GM23338 (cell line): ENCODE data around the gene MUC5B. TPM values are rescaled to one million over a fixed set of nuclear protein-coding genes. Genes with fewer than 3 reads are reported as not detected.

Source experiments
- ATAC-seq: fragments of 200-7000 bp; cut with Tn5 transposase; 3 replicates; pipeline ENCODE4 v1.9.1; 2020
- DNase-seq: peaks from one replicate; pipeline ENCODE4 v3.0.0-alpha.2; 2015; ENCODE audit warnings: low spot score
- H2AFZ ChIP-seq: fragments of 200-600 bp; sonication (generic); 2 replicates; pipeline ENCODE4 v1.8.0; 2016; ENCODE audit warnings: antibody characterized with exemption, mild to moderate bottlenecking, moderate library complexity
- H3F3A ChIP-seq: fragments of 200-600 bp; sonication (generic); replicated peaks from 2 replicates; pipeline ENCODE4 v1.8.0; 2017; ENCODE audit warnings: antibody characterized with exemption, mixed run types, low read depth
- H3K27ac ChIP-seq: fragments of 200-600 bp; sonication (generic); 2 replicates; pipeline ENCODE4 v1.6.1; 2016; ENCODE audit warnings: low read depth
- H3K27me3 ChIP-seq: fragments of 200-600 bp; sonication (generic); 2 replicates; pipeline ENCODE4 v1.8.0; 2016; ENCODE audit warnings: mild to moderate bottlenecking, mixed run types, moderate library complexity; ENCODE audit not compliant: insufficient read depth
- H3K36me3 ChIP-seq: fragments of 200-600 bp; sonication (generic); 2 replicates; pipeline ENCODE4 v1.8.0; 2016; ENCODE audit warnings: mild to moderate bottlenecking; ENCODE audit not compliant: insufficient read depth
- H3K4me1 ChIP-seq: fragments of 200-600 bp; sonication (generic); 2 replicates; pipeline ENCODE4 v1.8.0; 2016; ENCODE audit warnings: mild to moderate bottlenecking, moderate library complexity; ENCODE audit not compliant: insufficient read depth
- H3K4me2 ChIP-seq: fragments of 200-600 bp; sonication (generic); 2 replicates; pipeline ENCODE4 v1.7.1; 2017; ENCODE audit warnings: mixed run types
- H3K4me3 ChIP-seq: fragments of 200-600 bp; sonication (generic); 2 replicates; pipeline ENCODE4 v1.6.1; 2016; ENCODE audit warnings: mixed run types
- H3K79me2 ChIP-seq: fragments of 200-600 bp; sonication (generic); replicated peaks from 2 replicates; pipeline ENCODE4 v1.8.0; 2017; ENCODE audit warnings: mild to moderate bottlenecking; ENCODE audit not compliant: insufficient read depth
- H3K9me2 ChIP-seq: fragments of 200-600 bp; sonication (generic); 2 replicates; pipeline ENCODE4 v1.8.0; 2017; ENCODE audit not compliant: insufficient read depth
- H4K20me1 ChIP-seq: fragments of 200-600 bp; sonication (generic); replicated peaks from 2 replicates; pipeline ENCODE4 v1.8.0; 2017; ENCODE audit warnings: mild to moderate bottlenecking; ENCODE audit not compliant: insufficient read depth
- H3K27ac Mint-ChIP-seq: 2 replicates; pipeline ENCODE4 v1.8.0; 2020; ENCODE audit warnings: inconsistent platforms, mild to moderate bottlenecking, moderate library complexity, mixed read lengths
- H3K27me3 Mint-ChIP-seq: 3 replicates; pipeline ENCODE4 v1.8.0; 2022; ENCODE audit warnings: low read depth, mild to moderate bottlenecking, moderate library complexity, mixed read lengths, inconsistent platforms; ENCODE audit not compliant: insufficient read depth, poor library complexity
- H3K36me3 Mint-ChIP-seq: 3 replicates; pipeline ENCODE4 v1.8.0; 2021; ENCODE audit warnings: low read depth, mild to moderate bottlenecking, inconsistent platforms, moderate library complexity, mixed read lengths
- H3K4me1 Mint-ChIP-seq: 3 replicates; pipeline ENCODE4 v1.8.0; 2020; ENCODE audit warnings: mild to moderate bottlenecking, inconsistent platforms, mixed read lengths
- H3K4me3 Mint-ChIP-seq: 3 replicates; pipeline ENCODE4 v1.8.0; 2021; ENCODE audit warnings: moderate library complexity, mild to moderate bottlenecking, inconsistent platforms, mixed read lengths
- H3K9me3 Mint-ChIP-seq: 3 replicates; pipeline ENCODE4 v1.8.0; 2020; ENCODE audit warnings: moderate library complexity, mild to moderate bottlenecking, inconsistent platforms, mixed read lengths
- CREB1 ChIP-seq: fragments of 250-450 bp; sonication (Bioruptor Pico); IDR thresholded peaks from 2 replicates; pipeline ENCODE4 v1.5.0; 2020; ENCODE audit warnings: low read depth, mild to moderate bottlenecking, moderate library complexity
- EZH2 ChIP-seq: fragments of 200-600 bp; sonication (generic); IDR thresholded peaks from one replicate; pipeline ENCODE4 v1.8.0; 2017; ENCODE audit warnings: antibody characterized with exemption, mild to moderate bottlenecking, low read depth; ENCODE audit not compliant: unreplicated experiment
- EZH2phosphoT487 ChIP-seq: fragments of 200-600 bp; sonication (generic); IDR thresholded peaks from one replicate; pipeline ENCODE4 v1.8.1; 2018; ENCODE audit warnings: antibody characterized with exemption; ENCODE audit not compliant: unreplicated experiment
- JUNB ChIP-seq: IDR thresholded peaks from one replicate; pipeline ENCODE4 v1.6.1; 2016; ENCODE audit warnings: antibody characterized with exemption; ENCODE audit not compliant: unreplicated experiment
- POLR2AphosphoS5 ChIP-seq: IDR thresholded peaks from 2 replicates; pipeline ENCODE4 v1.6.1; 2016; ENCODE audit warnings: antibody characterized with exemption, low read depth
- STAT1 ChIP-seq: IDR thresholded peaks from one replicate; pipeline ENCODE4 v1.6.1; 2016; ENCODE audit warnings: antibody characterized with exemption; ENCODE audit not compliant: unreplicated experiment
- ZNF114 ChIP-seq: fragments of 250-450 bp; sonication (Bioruptor Pico); IDR thresholded peaks from 2 replicates; pipeline ENCODE4 v1.5.0; 2020; ENCODE audit warnings: mild to moderate bottlenecking, moderate library complexity
- ZNF331 ChIP-seq: fragments of 250-450 bp; sonication (Bioruptor Pico); IDR thresholded peaks from 2 replicates; pipeline ENCODE4 v1.5.0; 2020; ENCODE audit warnings: low read depth, mild to moderate bottlenecking, moderate library complexity
- polyA plus RNA-seq: library from polyadenylated mRNA; unstranded; fragments of >200 nt; fragmentation: Nextera tagmentation; extraction: Ambion mirVana; gene quantifications from 2 replicates; pipeline ENCODE4 v1.2.1, GENCODE V29; 2016
- total RNA-seq: library from RNA; depleted of rRNA; stranded (reverse); fragments of >200 nt; shearing (Covaris generic); gene quantifications from 2 replicates; pipeline ENCODE4 v1.2.3, GENCODE V29; 2014
- TF ChIP-seq, protein P1 (sequence below): fragments of 250-450 bp; sonication (Bioruptor Pico); IDR thresholded peaks from 2 replicates; pipeline ENCODE4 v1.5.0; 2020; ENCODE audit warnings: mild to moderate bottlenecking, moderate library complexity
- TF ChIP-seq, protein P2 (sequence below), 2 experiments: fragments of 200-600 bp in 1 of 2; sonication (generic) in 1 of 2; conservative IDR thresholded peaks; 2 replicates each; pipeline versions ENCODE4 v1.5.1 to v1.6.1; 2016 to 2017; ENCODE audit warnings: antibody characterized with exemption in 2 of 2, low read depth in 2 of 2, mild to moderate bottlenecking in 2 of 2, moderate library complexity in 1 of 2
- TF ChIP-seq, protein P3 (sequence below): IDR thresholded peaks from 2 replicates; pipeline ENCODE4 v1.6.1; 2016; ENCODE audit warnings: antibody characterized with exemption
- TF ChIP-seq, protein P4 (sequence below): IDR thresholded peaks from one replicate; pipeline ENCODE4 v1.6.1; 2018; ENCODE audit warnings: antibody characterized with exemption; ENCODE audit not compliant: unreplicated experiment

Gene MUC5B
- total and polyA plus RNA-seq, 2 experiments from 2014 or later: 0.18 to 0.90 TPM

DNA sequence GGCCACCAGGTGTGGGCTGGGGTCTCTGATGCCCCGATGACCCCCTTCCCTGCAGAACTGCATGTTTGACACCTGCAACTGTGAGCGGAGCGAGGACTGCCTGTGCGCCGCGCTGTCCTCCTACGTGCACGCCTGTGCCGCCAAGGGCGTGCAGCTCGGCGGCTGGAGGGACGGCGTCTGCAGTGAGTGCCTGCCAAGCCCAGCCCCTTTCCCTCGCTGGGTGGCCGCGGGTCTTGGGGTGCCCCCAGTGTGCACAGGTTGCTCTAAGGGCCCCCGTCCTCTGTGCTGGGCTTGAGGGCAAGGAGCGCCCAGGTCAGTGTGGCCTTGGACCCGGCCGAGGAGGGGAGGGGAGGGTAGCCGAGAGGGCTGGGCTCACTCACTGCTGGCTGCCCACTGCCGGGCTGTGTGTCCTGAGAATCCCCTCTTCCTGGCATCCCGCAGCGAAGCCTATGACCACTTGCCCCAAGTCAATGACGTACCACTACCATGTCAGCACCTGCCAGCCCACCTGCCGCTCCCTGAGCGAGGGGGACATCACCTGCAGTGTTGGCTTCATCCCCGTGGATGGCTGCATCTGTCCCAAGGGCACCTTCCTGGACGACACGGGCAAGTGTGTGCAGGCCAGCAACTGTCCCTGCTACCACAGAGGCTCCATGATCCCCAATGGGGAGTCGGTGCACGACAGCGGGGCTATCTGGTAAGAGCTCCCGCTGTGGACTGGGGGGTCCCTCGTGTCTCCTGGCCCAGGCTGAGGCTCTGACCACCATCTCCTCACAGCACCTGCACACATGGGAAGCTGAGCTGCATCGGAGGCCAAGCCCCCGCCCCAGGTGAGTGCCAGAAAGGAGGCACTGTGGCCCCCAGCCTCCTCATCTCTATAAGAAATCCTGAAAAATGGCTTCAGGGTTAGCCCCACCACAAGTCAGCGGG lies 48.2 kb upstream of the MUC5B start:
- H3F3A ChIP-seq: no peaks in the 10 kb centered on the region
- no peaks in the 10 kb centered on the region for H3K79me2 ChIP-seq
- no peaks in the 10 kb centered on the region for H3K4me1 Mint-ChIP-seq
- peaks cover 11% of the 10 kb centered on the region for H3K36me3 Mint-ChIP-seq
- H3K4me3 Mint-ChIP-seq: no peak overlapping the region
- peaks cover 9% of the 10 kb centered on the region for H3K27me3 Mint-ChIP-seq
- DNase-seq: no peak
- no peak for ATAC-seq
- H3K27ac ChIP-seq: no peak overlapping the region
- H2AFZ ChIP-seq: no peak overlapping the region
- H3K27me3 ChIP-seq: no peaks in the 10 kb centered on the region
- no peaks in the 10 kb centered on the region for H3K9me2 ChIP-seq
- TF ChIP-seq CREB1 (CRISPR knock-in tag) (no peak), ZNF331 (CRISPR knock-in tag) (no peak), POLR2AphosphoS5 (no peak), STAT1 (no peak), ZNF114 (CRISPR knock-in tag) (no peak), EZH2phosphoT487 (no peak), EZH2 (no peak), JUNB (no peak)
- TF ChIP-seq, protein P1, sequence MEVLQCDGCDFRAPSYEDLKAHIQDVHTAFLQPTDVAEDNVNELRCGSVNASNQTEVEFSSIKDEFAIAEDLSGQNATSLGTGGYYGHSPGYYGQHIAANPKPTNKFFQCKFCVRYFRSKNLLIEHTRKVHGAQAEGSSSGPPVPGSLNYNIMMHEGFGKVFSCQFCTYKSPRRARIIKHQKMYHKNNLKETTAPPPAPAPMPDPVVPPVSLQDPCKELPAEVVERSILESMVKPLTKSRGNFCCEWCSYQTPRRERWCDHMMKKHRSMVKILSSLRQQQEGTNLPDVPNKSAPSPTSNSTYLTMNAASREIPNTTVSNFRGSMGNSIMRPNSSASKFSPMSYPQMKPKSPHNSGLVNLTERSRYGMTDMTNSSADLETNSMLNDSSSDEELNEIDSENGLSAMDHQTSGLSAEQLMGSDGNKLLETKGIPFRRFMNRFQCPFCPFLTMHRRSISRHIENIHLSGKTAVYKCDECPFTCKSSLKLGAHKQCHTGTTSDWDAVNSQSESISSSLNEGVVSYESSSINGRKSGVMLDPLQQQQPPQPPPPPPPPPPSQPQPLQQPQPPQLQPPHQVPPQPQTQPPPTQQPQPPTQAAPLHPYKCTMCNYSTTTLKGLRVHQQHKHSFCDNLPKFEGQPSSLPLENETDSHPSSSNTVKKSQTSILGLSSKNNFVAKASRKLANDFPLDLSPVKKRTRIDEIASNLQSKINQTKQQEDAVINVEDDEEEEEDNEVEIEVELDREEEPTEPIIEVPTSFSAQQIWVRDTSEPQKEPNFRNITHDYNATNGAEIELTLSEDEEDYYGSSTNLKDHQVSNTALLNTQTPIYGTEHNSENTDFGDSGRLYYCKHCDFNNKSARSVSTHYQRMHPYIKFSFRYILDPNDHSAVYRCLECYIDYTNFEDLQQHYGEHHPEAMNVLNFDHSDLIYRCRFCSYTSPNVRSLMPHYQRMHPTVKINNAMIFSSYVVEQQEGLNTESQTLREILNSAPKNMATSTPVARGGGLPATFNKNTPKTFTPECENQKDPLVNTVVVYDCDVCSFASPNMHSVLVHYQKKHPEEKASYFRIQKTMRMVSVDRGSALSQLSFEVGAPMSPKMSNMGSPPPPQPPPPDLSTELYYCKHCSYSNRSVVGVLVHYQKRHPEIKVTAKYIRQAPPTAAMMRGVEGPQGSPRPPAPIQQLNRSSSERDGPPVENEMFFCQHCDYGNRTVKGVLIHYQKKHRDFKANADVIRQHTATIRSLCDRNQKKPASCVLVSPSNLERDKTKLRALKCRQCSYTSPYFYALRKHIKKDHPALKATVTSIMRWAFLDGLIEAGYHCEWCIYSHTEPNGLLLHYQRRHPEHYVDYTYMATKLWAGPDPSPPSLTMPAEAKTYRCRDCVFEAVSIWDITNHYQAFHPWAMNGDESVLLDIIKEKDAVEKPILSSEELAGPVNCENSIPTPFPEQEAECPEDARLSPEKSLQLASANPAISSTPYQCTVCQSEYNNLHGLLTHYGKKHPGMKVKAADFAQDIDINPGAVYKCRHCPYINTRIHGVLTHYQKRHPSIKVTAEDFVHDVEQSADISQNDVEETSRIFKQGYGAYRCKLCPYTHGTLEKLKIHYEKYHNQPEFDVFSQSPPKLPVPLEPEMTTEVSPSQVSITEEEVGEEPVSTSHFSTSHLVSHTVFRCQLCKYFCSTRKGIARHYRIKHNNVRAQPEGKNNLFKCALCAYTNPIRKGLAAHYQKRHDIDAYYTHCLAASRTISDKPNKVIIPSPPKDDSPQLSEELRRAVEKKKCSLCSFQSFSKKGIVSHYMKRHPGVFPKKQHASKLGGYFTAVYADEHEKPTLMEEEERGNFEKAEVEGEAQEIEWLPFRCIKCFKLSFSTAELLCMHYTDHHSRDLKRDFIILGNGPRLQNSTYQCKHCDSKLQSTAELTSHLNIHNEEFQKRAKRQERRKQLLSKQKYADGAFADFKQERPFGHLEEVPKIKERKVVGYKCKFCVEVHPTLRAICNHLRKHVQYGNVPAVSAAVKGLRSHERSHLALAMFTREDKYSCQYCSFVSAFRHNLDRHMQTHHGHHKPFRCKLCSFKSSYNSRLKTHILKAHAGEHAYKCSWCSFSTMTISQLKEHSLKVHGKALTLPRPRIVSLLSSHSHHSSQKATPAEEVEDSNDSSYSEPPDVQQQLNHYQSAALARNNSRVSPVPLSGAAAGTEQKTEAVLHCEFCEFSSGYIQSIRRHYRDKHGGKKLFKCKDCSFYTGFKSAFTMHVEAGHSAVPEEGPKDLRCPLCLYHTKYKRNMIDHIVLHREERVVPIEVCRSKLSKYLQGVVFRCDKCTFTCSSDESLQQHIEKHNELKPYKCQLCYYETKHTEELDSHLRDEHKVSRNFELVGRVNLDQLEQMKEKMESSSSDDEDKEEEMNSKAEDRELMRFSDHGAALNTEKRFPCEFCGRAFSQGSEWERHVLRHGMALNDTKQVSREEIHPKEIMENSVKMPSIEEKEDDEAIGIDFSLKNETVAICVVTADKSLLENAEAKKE (CRISPR knock-in tag): no peak
- TF ChIP-seq, protein P2, sequence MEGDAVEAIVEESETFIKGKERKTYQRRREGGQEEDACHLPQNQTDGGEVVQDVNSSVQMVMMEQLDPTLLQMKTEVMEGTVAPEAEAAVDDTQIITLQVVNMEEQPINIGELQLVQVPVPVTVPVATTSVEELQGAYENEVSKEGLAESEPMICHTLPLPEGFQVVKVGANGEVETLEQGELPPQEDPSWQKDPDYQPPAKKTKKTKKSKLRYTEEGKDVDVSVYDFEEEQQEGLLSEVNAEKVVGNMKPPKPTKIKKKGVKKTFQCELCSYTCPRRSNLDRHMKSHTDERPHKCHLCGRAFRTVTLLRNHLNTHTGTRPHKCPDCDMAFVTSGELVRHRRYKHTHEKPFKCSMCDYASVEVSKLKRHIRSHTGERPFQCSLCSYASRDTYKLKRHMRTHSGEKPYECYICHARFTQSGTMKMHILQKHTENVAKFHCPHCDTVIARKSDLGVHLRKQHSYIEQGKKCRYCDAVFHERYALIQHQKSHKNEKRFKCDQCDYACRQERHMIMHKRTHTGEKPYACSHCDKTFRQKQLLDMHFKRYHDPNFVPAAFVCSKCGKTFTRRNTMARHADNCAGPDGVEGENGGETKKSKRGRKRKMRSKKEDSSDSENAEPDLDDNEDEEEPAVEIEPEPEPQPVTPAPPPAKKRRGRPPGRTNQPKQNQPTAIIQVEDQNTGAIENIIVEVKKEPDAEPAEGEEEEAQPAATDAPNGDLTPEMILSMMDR (conservative IDR thresholded peaks at IDR 0.05; ENCODE audit: low read depth in 2 of 2): no peak
- TF ChIP-seq, protein P3, sequence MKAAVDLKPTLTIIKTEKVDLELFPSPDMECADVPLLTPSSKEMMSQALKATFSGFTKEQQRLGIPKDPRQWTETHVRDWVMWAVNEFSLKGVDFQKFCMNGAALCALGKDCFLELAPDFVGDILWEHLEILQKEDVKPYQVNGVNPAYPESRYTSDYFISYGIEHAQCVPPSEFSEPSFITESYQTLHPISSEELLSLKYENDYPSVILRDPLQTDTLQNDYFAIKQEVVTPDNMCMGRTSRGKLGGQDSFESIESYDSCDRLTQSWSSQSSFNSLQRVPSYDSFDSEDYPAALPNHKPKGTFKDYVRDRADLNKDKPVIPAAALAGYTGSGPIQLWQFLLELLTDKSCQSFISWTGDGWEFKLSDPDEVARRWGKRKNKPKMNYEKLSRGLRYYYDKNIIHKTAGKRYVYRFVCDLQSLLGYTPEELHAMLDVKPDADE: no peak
- TF ChIP-seq, protein P4, sequence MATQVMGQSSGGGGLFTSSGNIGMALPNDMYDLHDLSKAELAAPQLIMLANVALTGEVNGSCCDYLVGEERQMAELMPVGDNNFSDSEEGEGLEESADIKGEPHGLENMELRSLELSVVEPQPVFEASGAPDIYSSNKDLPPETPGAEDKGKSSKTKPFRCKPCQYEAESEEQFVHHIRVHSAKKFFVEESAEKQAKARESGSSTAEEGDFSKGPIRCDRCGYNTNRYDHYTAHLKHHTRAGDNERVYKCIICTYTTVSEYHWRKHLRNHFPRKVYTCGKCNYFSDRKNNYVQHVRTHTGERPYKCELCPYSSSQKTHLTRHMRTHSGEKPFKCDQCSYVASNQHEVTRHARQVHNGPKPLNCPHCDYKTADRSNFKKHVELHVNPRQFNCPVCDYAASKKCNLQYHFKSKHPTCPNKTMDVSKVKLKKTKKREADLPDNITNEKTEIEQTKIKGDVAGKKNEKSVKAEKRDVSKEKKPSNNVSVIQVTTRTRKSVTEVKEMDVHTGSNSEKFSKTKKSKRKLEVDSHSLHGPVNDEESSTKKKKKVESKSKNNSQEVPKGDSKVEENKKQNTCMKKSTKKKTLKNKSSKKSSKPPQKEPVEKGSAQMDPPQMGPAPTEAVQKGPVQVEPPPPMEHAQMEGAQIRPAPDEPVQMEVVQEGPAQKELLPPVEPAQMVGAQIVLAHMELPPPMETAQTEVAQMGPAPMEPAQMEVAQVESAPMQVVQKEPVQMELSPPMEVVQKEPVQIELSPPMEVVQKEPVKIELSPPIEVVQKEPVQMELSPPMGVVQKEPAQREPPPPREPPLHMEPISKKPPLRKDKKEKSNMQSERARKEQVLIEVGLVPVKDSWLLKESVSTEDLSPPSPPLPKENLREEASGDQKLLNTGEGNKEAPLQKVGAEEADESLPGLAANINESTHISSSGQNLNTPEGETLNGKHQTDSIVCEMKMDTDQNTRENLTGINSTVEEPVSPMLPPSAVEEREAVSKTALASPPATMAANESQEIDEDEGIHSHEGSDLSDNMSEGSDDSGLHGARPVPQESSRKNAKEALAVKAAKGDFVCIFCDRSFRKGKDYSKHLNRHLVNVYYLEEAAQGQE: no peak
- no peaks in the 10 kb centered on the region for H3K36me3 ChIP-seq
- no peak overlapping the region for H3K4me3 ChIP-seq
- H4K20me1 ChIP-seq: no peaks in the 10 kb centered on the region
- H3K4me2 ChIP-seq: no peak overlapping the region
- no peaks in the 10 kb centered on the region for H3K4me1 ChIP-seq
- no peak overlapping the region for H3K27ac Mint-ChIP-seq
- H3K9me3 Mint-ChIP-seq: peaks cover 33% of the 10 kb centered on the region
